Measurements from ENCODE around the gene IFRD2.
A peak's percentile ranks its signal among the peaks of the same experiment; 100 is the strongest.
"Not testable (repeated sequence)": the region's sequence is repeated elsewhere in the genome, so short reads cannot be mapped to it uniquely, and the experiment has no call there.

IFRD2 gene

DNA sequence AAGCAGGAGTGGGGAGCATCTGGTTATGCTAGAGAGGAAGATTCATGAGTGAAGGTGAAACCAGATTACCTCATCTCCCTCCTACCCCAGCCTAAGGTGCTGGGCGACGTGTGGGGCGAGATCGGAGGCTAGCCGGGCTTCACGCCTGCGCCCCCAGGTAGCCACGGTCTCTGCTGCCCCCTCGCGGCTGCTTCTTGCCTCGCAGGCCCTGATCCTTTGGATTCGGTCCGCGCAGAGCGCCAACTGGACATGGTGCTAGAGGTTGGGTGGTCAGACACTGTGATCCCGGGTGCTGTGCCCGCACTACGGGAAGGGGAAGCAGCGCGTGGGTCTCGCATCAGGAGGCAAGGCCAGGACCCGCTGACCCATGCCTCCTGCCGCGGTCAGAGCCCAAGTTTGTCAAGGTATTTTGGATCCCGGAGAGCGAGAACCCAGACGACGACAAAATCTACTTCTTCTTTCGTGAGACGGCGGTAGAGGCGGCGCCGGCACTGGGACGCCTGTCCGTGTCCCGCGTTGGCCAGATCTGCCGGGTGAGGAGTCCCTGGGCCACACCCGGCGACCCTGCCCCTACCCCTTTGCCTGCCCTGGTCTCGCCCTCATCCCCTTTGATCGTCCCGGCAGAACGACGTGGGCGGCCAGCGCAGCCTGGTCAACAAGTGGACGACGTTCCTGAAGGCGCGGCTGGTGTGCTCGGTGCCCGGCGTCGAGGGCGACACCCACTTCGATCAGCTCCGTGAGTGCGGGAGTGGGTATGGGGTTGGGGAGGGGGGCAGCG, 19.1 kb downstream of the IFRD2 start:
- peak; percentile 91 for DNase-seq (ENCODE audit: low read depth)
- TF ChIP-seq, protein P1, sequence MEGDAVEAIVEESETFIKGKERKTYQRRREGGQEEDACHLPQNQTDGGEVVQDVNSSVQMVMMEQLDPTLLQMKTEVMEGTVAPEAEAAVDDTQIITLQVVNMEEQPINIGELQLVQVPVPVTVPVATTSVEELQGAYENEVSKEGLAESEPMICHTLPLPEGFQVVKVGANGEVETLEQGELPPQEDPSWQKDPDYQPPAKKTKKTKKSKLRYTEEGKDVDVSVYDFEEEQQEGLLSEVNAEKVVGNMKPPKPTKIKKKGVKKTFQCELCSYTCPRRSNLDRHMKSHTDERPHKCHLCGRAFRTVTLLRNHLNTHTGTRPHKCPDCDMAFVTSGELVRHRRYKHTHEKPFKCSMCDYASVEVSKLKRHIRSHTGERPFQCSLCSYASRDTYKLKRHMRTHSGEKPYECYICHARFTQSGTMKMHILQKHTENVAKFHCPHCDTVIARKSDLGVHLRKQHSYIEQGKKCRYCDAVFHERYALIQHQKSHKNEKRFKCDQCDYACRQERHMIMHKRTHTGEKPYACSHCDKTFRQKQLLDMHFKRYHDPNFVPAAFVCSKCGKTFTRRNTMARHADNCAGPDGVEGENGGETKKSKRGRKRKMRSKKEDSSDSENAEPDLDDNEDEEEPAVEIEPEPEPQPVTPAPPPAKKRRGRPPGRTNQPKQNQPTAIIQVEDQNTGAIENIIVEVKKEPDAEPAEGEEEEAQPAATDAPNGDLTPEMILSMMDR (IDR thresholded peaks at IDR 0.05; ENCODE audit: insufficient read depth, low read depth, low read length, missing control alignments) = peak; percentile 98
- H3K4me3 ChIP-seq (ENCODE audit: low read depth, low read length) = no peak overlapping the region

DNA sequence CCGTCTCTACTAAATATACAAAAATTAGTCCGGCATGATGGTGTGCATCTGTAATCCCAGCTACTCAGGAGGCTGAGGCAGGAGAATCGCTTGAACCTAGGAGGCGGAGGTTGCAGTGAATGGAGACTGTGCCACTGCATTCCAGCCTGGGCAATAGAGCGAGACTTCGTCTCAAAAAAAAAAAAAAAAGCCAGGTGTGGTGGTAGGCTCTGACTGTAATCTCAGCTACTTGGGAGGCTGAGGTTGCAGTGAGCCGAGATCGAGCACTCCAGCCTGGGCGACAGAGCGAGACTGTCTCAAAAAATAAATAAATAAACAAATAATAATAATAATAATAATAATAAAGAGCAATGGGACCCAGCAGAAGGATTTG, 19.7 kb downstream of the IFRD2 start:
- not testable (repeated sequence) for H3K4me3 ChIP-seq (ENCODE audit: low read depth, low read length); DNase-seq (ENCODE audit: low read depth)

DNA sequence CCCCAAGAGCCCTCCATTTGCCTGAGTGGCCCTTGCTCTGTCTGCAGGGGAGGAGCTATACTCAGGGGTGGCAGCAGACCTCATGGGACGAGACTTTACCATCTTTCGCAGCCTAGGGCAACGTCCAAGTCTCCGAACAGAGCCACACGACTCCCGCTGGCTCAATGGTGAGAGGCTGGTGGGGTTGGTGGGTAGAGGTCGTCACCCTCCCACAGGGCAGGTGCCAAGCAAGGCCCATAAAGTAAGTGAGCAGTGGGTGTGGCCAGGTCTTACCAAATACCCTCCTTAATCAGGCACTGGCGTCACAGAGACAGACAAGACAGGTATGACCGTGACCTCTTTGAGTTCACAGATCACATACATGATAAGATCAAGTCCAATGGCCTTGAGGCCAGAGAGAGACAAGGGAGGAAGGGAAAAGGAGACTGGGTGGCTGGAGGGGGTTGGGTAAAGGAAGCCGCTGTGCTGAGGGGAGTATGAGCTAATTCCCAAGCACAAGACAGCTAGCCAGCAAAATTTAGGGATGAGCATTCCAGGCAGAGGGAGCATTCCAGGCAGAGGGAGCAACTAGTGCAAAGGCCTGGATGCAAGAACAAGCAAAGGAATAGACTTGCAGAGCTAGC, 20.8 kb downstream of the IFRD2 start:
- TF ChIP-seq, protein P1 (IDR thresholded peaks at IDR 0.05; ENCODE audit: insufficient read depth, low read depth, low read length, missing control alignments) = no peak
- no peak overlapping the region for H3K4me3 ChIP-seq (ENCODE audit: low read depth, low read length)
- no peak for DNase-seq (ENCODE audit: low read depth)

DNA sequence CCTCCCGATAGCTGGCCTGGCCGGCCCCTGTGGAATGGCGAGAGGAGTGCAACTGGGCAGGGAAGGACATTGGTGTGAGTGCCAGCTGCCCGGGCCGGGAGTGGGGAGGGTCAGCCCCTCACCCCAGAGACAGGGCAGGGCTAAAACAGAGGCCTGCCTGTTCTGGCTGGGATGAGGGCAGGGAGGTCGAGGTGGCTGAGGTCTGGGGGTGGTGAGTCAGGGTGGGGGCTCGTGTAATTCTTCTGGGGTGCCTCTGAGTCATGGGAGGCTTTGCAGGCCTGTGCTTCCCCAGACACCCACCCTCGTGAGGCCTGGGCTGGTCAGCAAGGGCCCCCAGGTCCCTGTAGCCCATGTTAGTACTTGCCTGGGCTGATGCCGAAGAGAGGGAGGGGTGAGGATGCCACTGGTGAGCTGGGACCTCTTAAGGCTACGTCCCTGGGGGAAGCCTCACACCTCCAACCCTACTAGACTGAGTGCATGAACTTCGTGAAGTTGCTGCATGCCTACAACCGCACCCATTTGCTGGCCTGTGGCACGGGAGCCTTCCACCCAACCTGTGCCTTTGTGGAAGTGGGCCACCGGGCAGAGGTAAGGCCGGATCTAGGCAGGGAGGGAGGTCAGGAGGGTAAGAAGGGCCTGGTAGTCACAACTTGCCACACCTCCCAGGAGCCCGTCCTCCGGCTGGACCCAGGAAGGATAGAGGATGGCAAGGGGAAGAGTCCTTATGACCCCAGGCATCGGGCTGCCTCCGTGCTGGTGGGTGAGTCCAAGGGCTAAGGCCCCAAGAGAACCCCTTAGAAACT, 21.6 kb downstream of the IFRD2 start:
- DNase-seq (ENCODE audit: low read depth) = no peak
- no peak overlapping the region for H3K4me3 ChIP-seq (ENCODE audit: low read depth, low read length)
- TF ChIP-seq, protein P1 (IDR thresholded peaks at IDR 0.05; ENCODE audit: insufficient read depth, low read depth, low read length, missing control alignments) = no peak

DNA sequence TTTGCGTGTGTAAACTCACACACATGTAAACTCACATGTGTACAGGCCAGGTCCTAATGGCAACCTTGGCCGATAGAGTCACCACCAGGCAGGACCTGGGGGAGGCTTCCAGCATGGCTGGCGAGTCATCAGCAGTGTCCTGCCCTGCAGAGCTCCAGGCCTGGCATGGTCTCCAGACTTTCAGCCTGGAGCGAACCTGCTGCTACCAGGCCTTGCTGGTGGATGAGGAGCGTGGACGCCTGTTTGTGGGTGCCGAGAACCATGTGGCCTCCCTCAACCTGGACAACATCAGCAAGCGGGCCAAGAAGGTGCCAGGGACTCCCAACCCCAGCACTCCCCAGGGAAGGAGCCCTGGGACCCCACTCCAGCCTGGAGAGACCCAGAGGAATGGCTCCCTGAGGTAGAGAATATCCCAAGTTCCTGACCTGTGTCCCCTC, 22.2 kb downstream of the IFRD2 start:
- DNase-seq (ENCODE audit: low read depth) = no peak
- H3K4me3 ChIP-seq (ENCODE audit: low read depth, low read length) = no peak overlapping the region

DNA sequence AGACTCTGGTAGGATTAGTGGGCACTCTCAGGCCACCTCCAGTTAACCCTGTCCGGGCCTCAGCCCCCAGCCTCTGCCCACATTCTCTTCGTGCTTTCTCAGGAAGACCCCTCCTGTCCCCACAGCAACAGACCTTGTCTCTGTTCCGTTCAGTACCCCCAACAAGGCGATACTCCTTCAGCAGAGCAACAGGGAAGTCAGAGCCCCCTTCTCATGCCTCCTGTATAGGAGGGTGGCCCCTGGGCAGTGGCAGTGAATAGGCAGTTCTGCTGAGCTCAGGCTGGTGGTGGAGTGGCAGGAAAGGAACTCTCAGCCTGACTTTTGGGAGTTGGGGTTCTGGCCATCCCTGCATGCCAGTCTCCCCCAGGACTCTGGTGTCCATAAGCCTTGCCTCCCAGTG, 22.8 kb downstream of the IFRD2 start:
- TF ChIP-seq, protein P1 (IDR thresholded peaks at IDR 0.05; ENCODE audit: insufficient read depth, low read depth, low read length, missing control alignments) = no peak
- no peak overlapping the region for H3K4me3 ChIP-seq (ENCODE audit: low read depth, low read length)
- DNase-seq (ENCODE audit: low read depth) = no peak

More for the DNA sequence above, 22.2 kb downstream of the IFRD2 start:
- TF ChIP-seq, protein P1 (IDR thresholded peaks at IDR 0.05; ENCODE audit: insufficient read depth, low read depth, low read length, missing control alignments) = no peak
